HepG2 (cell line): ENCODE data around the gene PVR. TPM values are rescaled to one million over a fixed set of nuclear protein-coding genes. Genes with fewer than 3 reads are reported as not detected.

ENCODE experiments used
- BCLAF1 ChIP-seq: fragments of 450-650 bp; IDR thresholded peaks from 2 replicates; pipeline ENCODE4 v1.6.1; 2017; ENCODE audit warnings: mild to moderate bottlenecking
- CEBPB ChIP-seq: IDR thresholded peaks from 2 replicates; pipeline ENCODE4 v1.6.1; 2011; ENCODE audit warnings: low read depth, low read length, improper control_type of control experiment, borderline replicate concordance
- HOXA3 ChIP-seq: sonication (generic); formaldehyde crosslinking; IDR thresholded peaks from 2 replicates; pipeline ENCODE4 v1.5.0; 2020; ENCODE audit warnings: missing genetic modification reagents
- ISL2 ChIP-seq: sonication (generic); formaldehyde crosslinking; IDR thresholded peaks from 2 replicates; pipeline ENCODE4 v1.5.0; 2020; ENCODE audit warnings: missing genetic modification reagents
- KLF16 ChIP-seq, 2 experiments: sonication (generic) in 1 of 2; formaldehyde crosslinking in 1 of 2; IDR thresholded peaks; 2 replicates each; pipeline versions ENCODE4 v1.6.1 to v1.8.0; 2016 to 2023; ENCODE audit warnings: missing genetic modification reagents in 2 of 2, missing compliant biosample characterization in 1 of 2
- MAZ ChIP-seq, 2 experiments: sonication (generic) in 1 of 2; formaldehyde crosslinking in 1 of 2; IDR thresholded peaks; 2 replicates each; pipeline versions ENCODE4 v1.5.0 to v1.6.1; 2012 to 2020; ENCODE audit warnings: low read depth in 2 of 2, mild to moderate bottlenecking in 2 of 2, borderline replicate concordance in 1 of 2, improper control_type of control experiment in 1 of 2, low read length in 1 of 2, missing genetic modification reagents in 1 of 2, moderate library complexity in 1 of 2
- MED8 ChIP-seq: sonication (generic); formaldehyde crosslinking; IDR thresholded peaks from 2 replicates; pipeline ENCODE4 v1.8.1; 2023; ENCODE audit warnings: mild to moderate bottlenecking, missing genetic modification reagents; ENCODE audit not compliant: insufficient replicate concordance
- MLXIP ChIP-seq: sonication (generic); formaldehyde crosslinking; IDR thresholded peaks from 2 replicates; pipeline ENCODE4 v1.9.0; 2021; ENCODE audit warnings: missing genetic modification reagents, borderline replicate concordance
- NR2F2 ChIP-seq: IDR thresholded peaks from 2 replicates; pipeline ENCODE4 v1.6.1; 2012; ENCODE audit warnings: low read depth, inconsistent platforms, borderline replicate concordance
- PAWR ChIP-seq: sonication (generic); formaldehyde crosslinking; IDR thresholded peaks from 2 replicates; pipeline ENCODE4 v1.4.0; 2020; ENCODE audit warnings: missing genetic modification reagents, mild to moderate bottlenecking, borderline replicate concordance
- SP1 ChIP-seq, 2 experiments: fragments of 450-650 bp in 1 of 2; sonication (generic) in 1 of 2; formaldehyde crosslinking in 1 of 2; IDR thresholded peaks; 2 replicates each; pipeline versions ENCODE4 v1.4.0 to v1.6.1; 2016 to 2020; ENCODE audit warnings: missing genetic modification reagents in 1 of 2
- WIZ ChIP-seq: sonication (generic); formaldehyde crosslinking; IDR thresholded peaks from 2 replicates; pipeline ENCODE4 v1.5.1; 2020; ENCODE audit warnings: mild to moderate bottlenecking, missing genetic modification reagents
- ZNF260 ChIP-seq: sonication (generic); formaldehyde crosslinking; IDR thresholded peaks from 2 replicates; pipeline ENCODE4 v1.4.0; 2020; ENCODE audit warnings: missing genetic modification reagents, low read depth, mild to moderate bottlenecking, borderline replicate concordance
- ZNF382 ChIP-seq: sonication (generic); formaldehyde crosslinking; IDR thresholded peaks from 2 replicates; pipeline ENCODE4 v1.5.0; 2020; ENCODE audit warnings: missing genetic modification reagents, mild to moderate bottlenecking, borderline replicate concordance
- ZNF577 ChIP-seq: sonication (generic); formaldehyde crosslinking; IDR thresholded peaks from 2 replicates; pipeline ENCODE4 v1.4.0; 2020; ENCODE audit warnings: mild to moderate bottlenecking, low read depth, missing genetic modification reagents, borderline replicate concordance
- ZNF614 ChIP-seq: IDR thresholded peaks from 2 replicates; pipeline ENCODE4 v1.6.1; 2018; ENCODE audit warnings: missing biosample characterization, missing genetic modification reagents, inconsistent platforms, borderline replicate concordance
- ZNF788 ChIP-seq: sonication (generic); formaldehyde crosslinking; IDR thresholded peaks from 2 replicates; pipeline ENCODE4 v1.5.0; 2020; ENCODE audit warnings: mild to moderate bottlenecking, missing genetic modification reagents, borderline replicate concordance
- polyA plus RNA-seq, 8 experiments: library from polyadenylated mRNA; depleted of rRNA in 3 of 8; stranded (reverse) in 7 of 8; unstranded in 1 of 8; fragments of >200 nt; fragmentation: Illumina TruSeq in 4 of 8; extraction: Trizol in 4 of 8; gene quantifications; 2 replicates each; pipeline versions ENCODE4 v1.2.1 to v1.2.3, GENCODE V29; 2011 to 2016; ENCODE audit warnings: low read depth in 4 of 8, missing spikeins in 1 of 8, mixed read lengths in 1 of 8; ENCODE audit not compliant: insufficient read depth in 1 of 8
- total RNA-seq, 5 experiments: library from RNA; depleted of rRNA; stranded (reverse); fragments of >200 nt; fragmentation: Illumina TruSeq; extraction: Trizol; gene quantifications; 2 replicates each; pipeline ENCODE4 v1.2.3, GENCODE V29; 2016; ENCODE audit warnings: low read depth in 1 of 5
- TF ChIP-seq, protein P1 (sequence below): sonication (generic); formaldehyde crosslinking; IDR thresholded peaks from 2 replicates; pipeline ENCODE4 v1.8.0; 2022; ENCODE audit warnings: mild to moderate bottlenecking, missing genetic modification reagents, borderline replicate concordance
- TF ChIP-seq, protein P2 (sequence below): sonication (generic); formaldehyde crosslinking; IDR thresholded peaks from 2 replicates; pipeline ENCODE4 v1.8.0; 2022; ENCODE audit warnings: missing genetic modification reagents, mild to moderate bottlenecking, borderline replicate concordance

PVR gene
- total and polyA plus RNA-seq, 2 of the 13 experiments (the other 11 are each of a cell fraction or from before 2014, with no cell fraction given), result 43.4 to 46.6 TPM

DNA sequence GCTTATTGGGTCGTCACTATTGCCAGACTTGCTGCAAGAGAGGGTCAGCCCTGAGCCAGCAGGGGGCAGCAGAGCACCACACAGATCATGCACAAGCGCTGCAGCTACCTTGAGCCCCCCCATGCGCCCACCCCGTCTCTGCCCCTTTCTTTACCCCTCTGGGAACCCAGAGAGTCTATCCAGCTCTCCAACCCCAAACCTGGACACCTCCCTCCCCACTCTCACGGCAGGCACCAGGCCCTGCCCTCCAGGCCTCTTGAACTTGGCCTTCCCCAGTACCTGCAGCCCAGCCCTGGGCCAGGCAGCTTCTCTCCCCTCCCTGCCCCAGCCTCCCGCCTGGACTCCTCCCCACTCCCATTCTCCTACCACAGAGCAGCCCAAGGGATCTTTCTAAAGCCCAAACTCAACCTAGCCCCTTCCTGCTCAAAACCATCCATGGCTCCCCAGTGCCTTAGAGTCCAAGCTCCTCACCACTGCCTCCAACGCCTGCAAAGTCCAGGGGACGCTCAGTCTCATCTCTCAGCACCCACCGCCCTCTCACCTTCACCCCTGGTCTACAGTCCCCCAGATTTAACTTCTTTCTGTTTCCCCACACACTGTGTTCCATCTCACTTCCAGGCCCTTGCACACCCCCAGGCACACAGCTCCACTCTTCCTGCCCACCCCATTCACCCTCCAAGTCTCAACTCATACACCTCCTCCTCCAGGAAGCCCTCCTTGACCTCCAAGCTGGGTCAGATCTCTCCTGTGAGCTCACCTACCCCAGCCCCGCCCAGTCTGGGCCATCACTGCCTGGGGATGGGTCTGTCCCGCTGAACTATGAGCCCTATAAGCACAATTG, 45.8 kb downstream of the PVR start (continued):
- TF ChIP-seq, protein P1, sequence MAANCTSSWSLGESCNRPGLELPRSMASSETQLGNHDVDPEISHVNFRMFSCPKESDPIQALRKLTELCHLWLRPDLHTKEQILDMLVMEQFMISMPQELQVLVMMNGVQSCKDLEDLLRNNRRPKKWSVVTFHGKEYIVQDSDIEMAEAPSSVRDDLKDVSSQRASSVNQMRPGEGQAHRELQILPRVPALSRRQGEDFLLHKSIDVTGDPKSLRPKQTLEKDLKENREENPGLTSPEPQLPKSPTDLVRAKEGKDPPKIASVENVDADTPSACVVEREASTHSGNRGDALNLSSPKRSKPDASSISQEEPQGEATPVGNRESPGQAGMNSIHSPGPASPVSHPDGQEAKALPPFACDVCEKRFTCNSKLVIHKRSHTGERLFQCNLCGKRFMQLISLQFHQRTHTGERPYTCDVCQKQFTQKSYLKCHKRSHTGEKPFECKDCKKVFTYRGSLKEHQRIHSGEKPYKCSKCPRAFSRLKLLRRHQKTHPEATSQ (CRISPR knock-in tag), result no peak
- TF ChIP-seq NR2F2 (no peak), ISL2 (CRISPR knock-in tag) (peak; percentile 23; the same call in 1 of the 2 replicates), KLF16 (CRISPR knock-in tag; IDR thresholded peaks at IDR 0.05) (no peak), BCLAF1 (no peak), PAWR (no peak), ZNF614 (no peak), WIZ (peak; percentile 74; the same call in 1 of the 2 replicates), MAZ (IDR thresholded peaks at IDR 0.05; ENCODE audit: borderline replicate concordance, low read depth, low read length) (0 out of 2 replicates have a peak, but pooled peaks have one; percentile 9), MAZ (CRISPR knock-in tag; IDR thresholded peaks at IDR 0.05; ENCODE audit: low read depth) (0 out of 2 replicates have a peak, but pooled peaks have one; percentile 14), MED8 (CRISPR knock-in tag) (no peak), ZNF788 (0 out of 2 replicates have a peak, but pooled peaks have one; percentile 31), ZNF382 (CRISPR knock-in tag) (no peak), SP1 (IDR thresholded peaks at IDR 0.05) (no peak), SP1 (CRISPR knock-in tag; IDR thresholded peaks at IDR 0.05) (no peak), ZNF577 (CRISPR knock-in tag) (no peak), CEBPB (no peak), ZNF260 (no peak), MLXIP (CRISPR knock-in tag) (no peak), HOXA3 (CRISPR knock-in tag) (peak; percentile 26; the same call in 1 of the 2 replicates)
- TF ChIP-seq, protein P2, sequence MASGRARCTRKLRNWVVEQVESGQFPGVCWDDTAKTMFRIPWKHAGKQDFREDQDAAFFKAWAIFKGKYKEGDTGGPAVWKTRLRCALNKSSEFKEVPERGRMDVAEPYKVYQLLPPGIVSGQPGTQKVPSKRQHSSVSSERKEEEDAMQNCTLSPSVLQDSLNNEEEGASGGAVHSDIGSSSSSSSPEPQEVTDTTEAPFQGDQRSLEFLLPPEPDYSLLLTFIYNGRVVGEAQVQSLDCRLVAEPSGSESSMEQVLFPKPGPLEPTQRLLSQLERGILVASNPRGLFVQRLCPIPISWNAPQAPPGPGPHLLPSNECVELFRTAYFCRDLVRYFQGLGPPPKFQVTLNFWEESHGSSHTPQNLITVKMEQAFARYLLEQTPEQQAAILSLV (CRISPR knock-in tag), result peak; percentile 75; the same call in 1 of the 2 replicates
